ENCODE measurements around the gene FAM209B.
"Not testable (repeated sequence)": the region's sequence is repeated elsewhere in the genome, so short reads cannot be mapped to it uniquely, and the experiment has no call there.

FAM209B gene, protein sequence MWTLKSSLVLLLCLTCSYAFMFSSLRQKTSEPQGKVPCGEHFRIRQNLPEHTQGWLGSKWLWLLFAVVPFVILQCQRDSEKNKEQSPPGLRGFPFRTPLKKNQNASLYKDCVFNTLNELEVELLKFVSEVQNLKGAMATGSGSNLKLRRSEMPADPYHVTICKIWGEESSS

DNA sequence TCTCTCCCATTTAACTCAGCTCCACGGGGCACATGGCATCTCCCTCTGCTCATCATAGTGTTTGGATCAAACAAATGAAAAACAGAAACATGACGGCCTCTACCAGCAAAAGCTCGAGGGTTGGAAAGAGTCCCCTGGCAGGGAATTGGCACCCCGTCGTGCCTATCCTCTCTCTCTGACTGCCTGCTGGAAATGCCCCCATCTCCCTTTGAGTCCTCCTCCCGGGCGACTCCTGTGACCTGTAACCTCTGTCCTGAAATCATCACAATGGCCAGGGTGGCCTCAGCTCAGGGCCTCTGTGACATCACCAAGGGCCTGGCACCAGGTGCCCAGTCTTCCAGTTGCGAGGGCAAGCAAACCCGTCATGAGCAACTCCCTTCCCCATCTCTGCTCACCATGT, at the start of gene FAM209B:
Gene FAM209B (plus strand): TSS at position 301 of the 400 bp plus-strand sequence. CDS start 96 bp downstream, at position 397.
- H3K36me3 ChIP-seq (ENCODE audit: insufficient read depth, low read length); H3K9me3 ChIP-seq (ENCODE audit: control insufficient read depth, insufficient read depth, low read length); H3K9ac ChIP-seq (ENCODE audit: low read depth, low read length); H3K4me1 ChIP-seq (ENCODE audit: insufficient read depth, low read length): not testable (repeated sequence)

DNA sequence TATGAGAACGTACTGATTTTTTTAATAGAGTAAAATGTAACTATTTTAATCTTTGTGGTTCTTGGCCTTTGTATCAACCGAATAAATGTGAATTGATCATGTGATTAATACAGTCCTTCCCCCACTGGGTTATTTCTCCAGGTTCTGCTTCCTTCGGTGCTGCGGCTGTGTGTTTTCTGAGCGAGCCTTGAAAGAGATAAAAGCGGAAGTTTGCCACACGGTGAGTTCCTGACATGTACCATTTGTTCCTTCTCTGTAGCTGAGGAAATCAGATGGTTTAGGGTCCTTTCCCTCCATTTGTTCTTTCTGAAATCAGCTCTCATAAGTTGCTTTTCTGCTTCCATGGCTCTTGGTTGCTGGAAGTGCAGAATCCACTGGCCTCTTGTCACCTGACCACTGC, 49.1 kb upstream of the FAM209B start:
- H3K9me3 ChIP-seq (ENCODE audit: control insufficient read depth, insufficient read depth, low read length) = no peaks in the 10 kb centered on the region
- no peak overlapping the region for H3K9ac ChIP-seq (ENCODE audit: low read depth, low read length)
- no peaks in the 10 kb centered on the region for H3K4me1 ChIP-seq (ENCODE audit: insufficient read depth, low read length)
- peaks cover 24% of the 10 kb centered on the region for H3K36me3 ChIP-seq (ENCODE audit: insufficient read depth, low read length)

DNA sequence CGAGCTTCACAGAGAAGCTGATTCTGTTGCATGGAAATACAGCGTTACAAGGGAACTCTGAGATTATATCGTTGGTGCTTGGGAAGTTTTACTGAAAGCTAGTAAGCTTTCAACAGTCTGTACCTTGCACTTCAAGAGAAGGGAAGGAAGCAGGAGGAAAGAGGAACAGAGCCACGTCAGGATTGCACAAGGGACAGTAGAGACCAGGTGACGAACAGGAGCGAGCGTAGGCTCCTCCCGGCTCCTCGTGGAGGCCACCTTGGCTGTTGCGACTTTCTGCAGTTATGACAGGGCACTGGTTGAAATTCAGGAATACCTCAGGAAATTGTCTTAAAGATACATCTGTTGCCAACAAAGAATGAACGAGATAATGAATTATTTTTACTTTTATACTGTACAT, 45.8 kb upstream of the FAM209B start:
- Histone ChIP-seq H3K9me3 (ENCODE audit: control insufficient read depth, insufficient read depth, low read length) (no peaks in the 10 kb centered on the region), H3K36me3 (ENCODE audit: insufficient read depth, low read length) (peaks cover 22% of the 10 kb centered on the region; the same call in 1 of the 2 replicates)

DNA sequence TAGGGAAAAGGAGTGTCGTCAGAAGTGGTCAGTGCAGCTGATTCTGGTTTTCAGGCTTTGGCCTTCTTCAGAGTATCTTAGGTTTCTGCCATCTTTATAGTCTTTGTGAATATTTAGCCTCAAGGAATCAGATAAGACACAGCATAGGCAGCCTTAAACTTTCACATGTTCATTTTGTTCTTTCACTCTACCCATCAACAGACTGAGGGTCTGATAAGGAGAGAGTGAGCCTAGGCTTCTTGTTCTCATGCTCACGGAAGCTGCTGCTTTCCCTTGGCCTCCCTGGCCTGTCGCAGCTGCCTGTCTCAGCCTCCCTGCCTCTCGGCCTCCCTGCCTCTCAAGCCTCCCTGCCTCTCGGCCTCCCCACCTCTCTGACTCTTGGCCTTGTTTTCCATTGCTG, 44.5 kb upstream of the FAM209B start:
- Histone ChIP-seq H3K36me3 (ENCODE audit: insufficient read depth, low read length) (peaks cover 19% of the 10 kb centered on the region; the same call in 1 of the 2 replicates), H3K4me1 (ENCODE audit: insufficient read depth, low read length) (no peaks in the 10 kb centered on the region), H3K9me3 (ENCODE audit: control insufficient read depth, insufficient read depth, low read length) (no peaks in the 10 kb centered on the region), H3K9ac (ENCODE audit: low read depth, low read length) (no peak overlapping the region)

More for the DNA sequence above, 45.8 kb upstream of the FAM209B start:
- no peak overlapping the region for H3K9ac ChIP-seq (ENCODE audit: low read depth, low read length)
- no peaks in the 10 kb centered on the region for H3K4me1 ChIP-seq (ENCODE audit: insufficient read depth, low read length)

DNA sequence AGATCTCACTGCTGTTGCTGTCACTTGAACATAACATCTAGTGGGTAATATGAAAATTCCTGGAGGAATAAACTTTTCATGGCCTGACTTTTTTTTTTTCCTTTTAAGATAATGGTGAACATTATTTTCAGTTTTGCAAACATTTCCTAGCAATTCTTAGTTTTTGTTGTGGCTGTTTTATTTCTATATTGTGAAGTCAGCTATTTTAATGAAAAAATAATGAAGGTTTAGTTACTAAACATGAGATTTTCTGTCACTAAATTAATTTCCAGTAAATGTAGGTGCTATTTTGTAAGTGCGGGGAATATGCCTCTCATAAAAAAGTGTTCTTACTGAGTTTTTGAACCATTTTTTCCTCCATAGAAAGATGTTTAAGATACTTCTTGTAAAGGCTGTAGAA, 31.9 kb upstream of the FAM209B start:
- Histone ChIP-seq H3K4me1 (ENCODE audit: insufficient read depth, low read length) (no peaks in the 10 kb centered on the region), H3K9ac (ENCODE audit: low read depth, low read length) (no peak overlapping the region), H3K36me3 (ENCODE audit: insufficient read depth, low read length) (no peaks in the 10 kb centered on the region; the same call in 1 of the 2 replicates), H3K9me3 (ENCODE audit: control insufficient read depth, insufficient read depth, low read length) (no peaks in the 10 kb centered on the region; the same call in 1 of the 2 replicates)

DNA sequence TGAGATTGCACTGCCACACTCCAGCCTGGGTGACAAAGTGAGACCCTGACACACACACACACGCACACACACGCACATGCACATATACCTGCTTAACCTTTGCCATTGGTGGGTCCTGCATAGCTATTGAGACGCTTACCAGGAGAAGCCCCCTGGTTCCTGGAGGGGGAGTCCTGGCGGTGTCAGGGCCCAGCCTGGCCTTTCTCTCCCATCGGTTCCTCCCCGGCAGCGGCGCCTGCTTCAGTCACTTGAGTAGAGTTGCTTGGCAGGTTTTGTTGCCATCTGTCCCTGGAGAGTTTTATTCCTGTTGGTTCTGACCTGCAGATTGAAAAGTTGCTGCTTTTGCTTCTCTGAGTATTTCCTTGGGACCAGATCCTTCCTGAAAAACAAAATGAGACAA, 29.1 kb upstream of the FAM209B start:
- H3K9me3 ChIP-seq (ENCODE audit: control insufficient read depth, insufficient read depth, low read length) = no peaks in the 10 kb centered on the region
- H3K9ac ChIP-seq (ENCODE audit: low read depth, low read length) = no peak overlapping the region
- no peaks in the 10 kb centered on the region for H3K36me3 ChIP-seq (ENCODE audit: insufficient read depth, low read length)
- H3K4me1 ChIP-seq (ENCODE audit: insufficient read depth, low read length) = no peaks in the 10 kb centered on the region

DNA sequence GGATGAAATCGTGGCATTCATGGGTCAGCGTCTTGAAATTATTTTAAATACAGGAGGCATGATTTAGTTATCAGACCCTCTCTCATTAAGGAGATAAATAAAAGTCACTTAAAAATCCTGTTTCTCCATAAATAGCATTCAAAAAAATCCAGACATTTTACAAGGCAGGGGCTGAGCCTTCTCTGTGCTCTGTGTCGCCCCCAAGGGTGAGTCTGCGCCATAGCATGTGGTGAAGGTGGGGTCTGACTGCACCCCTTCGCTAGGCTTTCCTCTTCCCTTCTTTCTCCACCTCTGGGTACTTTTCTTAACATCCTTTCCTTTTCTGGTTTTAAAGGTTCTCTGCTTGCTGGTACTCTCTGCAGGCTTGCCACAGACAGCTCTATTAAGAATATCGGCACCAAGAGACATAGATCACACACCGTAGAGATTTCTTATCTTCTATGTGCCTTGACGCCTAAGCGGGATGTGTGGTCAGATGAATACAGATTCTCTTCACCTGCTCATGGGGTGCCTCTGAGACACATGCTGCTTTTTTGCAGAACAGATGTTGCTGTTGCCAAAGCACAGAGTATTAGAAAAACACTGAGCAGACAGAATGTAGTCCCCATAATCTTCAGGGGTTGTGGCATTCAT, 28.6 kb upstream of the FAM209B start:
- H3K36me3 ChIP-seq (ENCODE audit: insufficient read depth, low read length) = no peaks in the 10 kb centered on the region
- H3K9ac ChIP-seq (ENCODE audit: low read depth, low read length) = no peak overlapping the region
- H3K4me1 ChIP-seq (ENCODE audit: insufficient read depth, low read length) = no peaks in the 10 kb centered on the region
- no peaks in the 10 kb centered on the region for H3K9me3 ChIP-seq (ENCODE audit: control insufficient read depth, insufficient read depth, low read length)

DNA sequence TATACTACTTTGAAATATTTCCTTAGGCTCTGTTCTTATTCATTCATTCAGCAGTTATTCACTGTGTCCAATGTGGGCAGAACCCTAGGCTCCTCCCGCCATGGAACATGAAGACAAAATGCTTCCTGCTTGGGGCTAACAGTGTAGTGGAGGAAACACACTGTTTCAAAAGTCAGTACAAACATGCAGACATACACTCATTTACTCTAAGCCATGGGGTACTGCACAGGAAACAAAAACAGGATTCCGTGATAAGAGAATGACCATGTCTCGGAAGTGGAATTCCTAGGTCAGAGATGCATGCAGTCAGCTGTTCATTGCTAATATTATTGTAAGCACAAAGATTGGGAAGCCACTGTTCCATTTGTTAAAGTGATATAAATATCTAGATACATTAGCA, 26.9 kb upstream of the FAM209B start:
- no peak overlapping the region for H3K9ac ChIP-seq (ENCODE audit: low read depth, low read length)
- no peaks in the 10 kb centered on the region for H3K9me3 ChIP-seq (ENCODE audit: control insufficient read depth, insufficient read depth, low read length)
- H3K36me3 ChIP-seq (ENCODE audit: insufficient read depth, low read length) = no peaks in the 10 kb centered on the region
- H3K4me1 ChIP-seq (ENCODE audit: insufficient read depth, low read length) = no peaks in the 10 kb centered on the region

DNA sequence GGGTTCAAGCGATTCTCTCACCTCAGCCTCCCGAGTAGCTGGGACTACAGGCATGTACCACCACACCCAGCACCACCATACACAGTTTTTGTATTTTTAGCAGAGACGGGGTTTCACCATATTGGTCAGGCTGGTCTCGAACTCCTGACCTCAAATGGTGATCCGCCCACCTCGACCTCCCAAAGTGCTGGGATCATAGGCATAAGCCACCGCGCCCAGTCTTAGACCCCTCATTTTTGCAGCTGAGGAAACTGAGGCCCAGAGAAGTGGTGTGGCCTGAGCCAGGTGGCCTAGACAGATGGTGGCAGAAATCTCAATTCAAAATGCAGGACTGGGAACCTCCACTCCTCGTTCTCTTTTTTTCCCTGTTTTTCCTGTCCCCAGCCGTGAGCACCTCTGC, 21.1 kb upstream of the FAM209B start:
- no peak overlapping the region for H3K9ac ChIP-seq (ENCODE audit: low read depth, low read length)
- no peaks in the 10 kb centered on the region for H3K9me3 ChIP-seq (ENCODE audit: control insufficient read depth, insufficient read depth, low read length)
- H3K4me1 ChIP-seq (ENCODE audit: insufficient read depth, low read length) = peaks cover 11% of the 10 kb centered on the region
- H3K36me3 ChIP-seq (ENCODE audit: insufficient read depth, low read length) = no peaks in the 10 kb centered on the region

DNA sequence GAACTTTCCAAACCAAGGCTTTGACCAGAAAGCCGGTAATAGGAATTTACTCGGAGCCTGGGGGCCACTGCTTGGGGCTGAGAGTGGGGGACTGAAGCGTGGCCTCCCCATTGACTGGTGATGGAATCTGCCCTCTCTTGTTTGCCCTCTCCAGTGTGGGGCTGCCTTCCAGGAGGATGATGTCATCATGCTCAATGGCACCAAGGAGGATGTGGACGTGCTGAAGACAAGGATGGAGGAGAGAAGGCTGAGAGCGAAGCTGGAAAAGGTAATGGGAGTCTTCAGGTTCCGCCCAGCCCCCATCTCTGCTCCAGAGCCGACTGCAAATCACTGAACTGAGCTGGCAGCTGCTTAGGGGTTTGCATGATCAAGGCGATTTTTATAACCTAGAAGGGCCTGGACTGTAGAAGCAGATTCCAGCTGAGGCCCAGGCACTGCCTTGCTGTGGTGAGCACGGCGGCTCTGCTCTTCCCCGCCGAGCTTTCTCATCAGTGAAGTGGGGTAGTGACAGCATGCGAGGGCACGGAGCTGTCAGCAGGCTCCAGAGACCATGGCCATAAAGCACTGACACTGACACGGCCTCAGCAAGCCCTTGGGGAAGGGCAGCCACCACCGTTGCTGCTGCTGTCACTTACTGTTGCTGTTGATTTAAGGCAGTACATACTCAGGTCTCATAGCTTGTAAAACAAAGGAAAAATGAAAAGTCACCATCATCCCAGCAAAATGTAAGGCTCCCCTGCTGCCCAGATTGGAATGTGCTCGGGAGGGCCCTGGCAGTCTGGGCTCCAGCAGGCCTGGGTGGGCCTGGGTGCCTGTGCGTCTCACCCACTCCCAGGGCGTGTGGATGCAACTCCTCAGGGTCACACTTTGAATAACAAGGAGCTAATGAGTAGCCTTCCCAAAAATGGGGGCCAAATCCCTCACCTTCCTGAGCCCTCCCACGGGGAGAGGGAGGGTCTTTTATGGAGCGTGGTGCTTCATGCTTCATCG, 19.6 kb upstream of the FAM209B start:
- Histone ChIP-seq H3K9ac (ENCODE audit: low read depth, low read length) (no peak overlapping the region), H3K36me3 (ENCODE audit: insufficient read depth, low read length) (no peaks in the 10 kb centered on the region), H3K9me3 (ENCODE audit: control insufficient read depth, insufficient read depth, low read length) (no peaks in the 10 kb centered on the region)

DNA sequence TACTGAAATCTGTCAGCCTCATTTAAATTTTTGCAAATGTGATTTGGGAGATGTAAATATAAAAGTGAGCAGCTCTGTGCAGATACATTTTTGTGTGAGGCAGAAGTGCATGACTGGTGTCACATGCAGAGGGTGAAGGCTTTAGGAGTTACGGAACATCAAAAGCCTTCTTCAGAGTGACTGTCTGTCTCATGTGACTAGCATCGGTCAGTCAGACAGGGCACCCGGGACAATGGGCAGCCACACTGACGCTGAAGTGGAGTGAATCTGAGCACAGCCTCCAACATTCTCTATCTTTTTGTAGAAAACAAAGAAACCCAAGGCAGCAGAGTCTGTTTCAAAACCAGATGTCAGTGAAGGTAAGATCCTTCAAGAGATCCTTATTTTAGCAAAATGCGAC, 16.4 kb upstream of the FAM209B start:
- Histone ChIP-seq H3K36me3 (ENCODE audit: insufficient read depth, low read length) (no peaks in the 10 kb centered on the region; the same call in none of the 2 replicates), H3K9me3 (ENCODE audit: control insufficient read depth, insufficient read depth, low read length) (peaks cover 11% of the 10 kb centered on the region), H3K4me1 (ENCODE audit: insufficient read depth, low read length) (peaks cover 11% of the 10 kb centered on the region), H3K9ac (ENCODE audit: low read depth, low read length) (no peak overlapping the region)

More for the DNA sequence above, 19.6 kb upstream of the FAM209B start:
- H3K4me1 ChIP-seq (ENCODE audit: insufficient read depth, low read length) = peaks cover 11% of the 10 kb centered on the region

DNA sequence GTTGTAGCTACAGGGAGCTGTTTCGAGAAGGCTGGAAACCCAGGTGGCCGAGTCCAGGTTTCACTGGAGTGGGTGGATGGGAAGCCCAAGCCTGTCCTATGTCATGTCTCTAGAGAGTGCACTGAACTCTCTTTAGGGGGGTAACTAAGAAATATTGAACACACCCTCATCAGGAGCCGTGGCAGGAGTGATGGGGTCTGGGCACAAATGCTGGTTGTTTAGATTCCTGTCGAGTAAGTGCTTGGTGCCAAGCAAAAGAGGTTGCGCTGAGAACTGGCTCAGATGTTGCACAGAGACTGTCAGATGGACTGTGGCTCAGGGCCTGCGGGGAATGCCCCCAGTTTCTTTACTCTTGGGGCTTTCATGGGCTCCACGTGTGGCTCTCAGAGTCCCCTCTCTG, 15.8 kb upstream of the FAM209B start:
- H3K9ac ChIP-seq (ENCODE audit: low read depth, low read length) = no peak overlapping the region
- H3K4me1 ChIP-seq (ENCODE audit: insufficient read depth, low read length) = peaks cover 11% of the 10 kb centered on the region
- H3K9me3 ChIP-seq (ENCODE audit: control insufficient read depth, insufficient read depth, low read length) = peaks cover 11% of the 10 kb centered on the region
- H3K36me3 ChIP-seq (ENCODE audit: insufficient read depth, low read length) = no peaks in the 10 kb centered on the region; the same call in none of the 2 replicates

DNA sequence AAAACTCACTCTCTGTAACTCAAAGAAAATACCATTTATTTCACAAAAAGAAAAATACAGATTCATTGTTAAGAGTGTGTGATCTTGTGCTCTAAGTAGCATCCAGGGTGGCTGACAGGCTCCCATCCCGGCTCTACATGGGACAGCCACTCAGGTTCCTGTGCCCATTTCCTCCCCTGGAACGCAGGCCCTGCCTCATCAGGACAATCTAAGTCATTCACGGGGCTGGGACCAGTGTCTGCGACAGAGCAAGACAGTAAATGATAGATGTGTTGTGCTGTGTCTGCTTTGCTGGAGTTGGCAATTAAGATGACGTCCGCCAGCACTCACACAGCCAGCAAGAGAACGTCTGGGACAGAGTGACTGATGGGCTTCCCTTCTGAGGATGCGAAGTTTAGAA, 15.4 kb upstream of the FAM209B start:
- Histone ChIP-seq H3K9me3 (ENCODE audit: control insufficient read depth, insufficient read depth, low read length) (peaks cover 11% of the 10 kb centered on the region), H3K36me3 (ENCODE audit: insufficient read depth, low read length) (no peaks in the 10 kb centered on the region; the same call in none of the 2 replicates), H3K9ac (ENCODE audit: low read depth, low read length) (no peak overlapping the region), H3K4me1 (ENCODE audit: insufficient read depth, low read length) (peaks cover 9% of the 10 kb centered on the region)

DNA sequence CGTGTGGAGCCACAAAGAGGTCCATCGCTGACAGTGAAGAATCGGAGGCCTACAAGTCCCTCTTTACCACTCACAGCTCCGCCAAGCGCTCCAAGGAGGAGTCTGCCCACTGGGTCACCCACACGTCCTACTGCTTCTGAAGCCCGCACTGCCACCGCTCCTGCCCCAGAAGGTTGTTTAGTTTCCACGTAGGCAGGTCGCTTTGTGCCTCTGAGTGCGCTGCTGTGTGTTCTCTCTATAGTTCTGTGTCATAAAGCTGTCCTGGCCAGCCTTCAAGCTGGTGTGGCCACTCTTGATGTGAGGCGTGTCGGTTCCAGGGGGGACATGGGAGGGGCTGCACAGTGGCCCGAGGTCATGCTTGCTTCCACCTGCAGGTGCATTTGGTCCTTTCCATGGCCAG, 14.9 kb upstream of the FAM209B start:
- peaks cover 11% of the 10 kb centered on the region for H3K9me3 ChIP-seq (ENCODE audit: control insufficient read depth, insufficient read depth, low read length)
- no peak overlapping the region for H3K9ac ChIP-seq (ENCODE audit: low read depth, low read length)
- H3K4me1 ChIP-seq (ENCODE audit: insufficient read depth, low read length) = peaks cover 4% of the 10 kb centered on the region; the same call in 1 of the 2 replicates
- H3K36me3 ChIP-seq (ENCODE audit: insufficient read depth, low read length) = no peaks in the 10 kb centered on the region; the same call in none of the 2 replicates
